ENCODE results near the gene PPP1CA. TPM values are rescaled to one million over a fixed set of nuclear protein-coding genes. Genes with fewer than 3 reads are reported as not detected.

PPP1CA gene
- total and polyA plus RNA-seq, 12 donors, result 105 to 289 (median 151) TPM

GRCh38 chr11:67370351-67371076, 31.1 kb downstream of the PPP1CA start:
- H3K27me3 ChIP-seq, result no peaks in the 10 kb centered on the region
- no peak for DNase-seq
- no peaks in the 10 kb centered on the region for H3K36me3 ChIP-seq (replicated peaks in 1 of 2)
- H3K4me1 ChIP-seq (replicated peaks in 1 of 2), result peaks cover 18 to 29% of the 10 kb centered on the region in 2 donors
- intact Hi-C loops (cut with DNase I), result no loop called here
- H3K27ac ChIP-seq, result no peak overlapping the region
- H3K9me3 ChIP-seq (replicated peaks in 1 of 3), result no peaks in the 10 kb centered on the region
- no peak for TF ChIP-seq POLR2A (IDR thresholded peaks at IDR 0.05)
- no peak for TF ChIP-seq CTCF (IDR thresholded peaks at IDR 0.05)
- no peak overlapping the region for H3K4me3 ChIP-seq
- 72 to 79% (median 77%) methylated on average over 13 to 14 of the region's 14 CpGs for WGBS, 4 donors

GRCh38 chr11:67369801-67370284, 31.8 kb downstream of the PPP1CA start:
- Histone ChIP-seq H3K36me3 (replicated peaks in 1 of 2) (no peaks in the 10 kb centered on the region), H3K9me3 (replicated peaks in 1 of 3) (no peaks in the 10 kb centered on the region), H3K4me1 (replicated peaks in 1 of 2) (peaks cover 18 to 28% of the 10 kb centered on the region in 2 donors), H3K27me3 (no peaks in the 10 kb centered on the region), H3K27ac (no peak overlapping the region), H3K4me3 (no peak overlapping the region)
- TF ChIP-seq POLR2A (IDR thresholded peaks at IDR 0.05) (no peak), CTCF (IDR thresholded peaks at IDR 0.05) (no peak)
- intact Hi-C loops (cut with DNase I), result no loop called here
- WGBS, 4 donors, result 70 to 87% (median 74%) methylated on average over 12 of the region's 12 CpGs
- no peak for DNase-seq

GRCh38 chr11:67369275-67369674, 32.4 kb downstream of the PPP1CA start:
- 86 to 91% (median 87%) methylated on average over 8 of the region's 8 CpGs for WGBS, 4 donors
- H3K27me3 ChIP-seq, result no peaks in the 10 kb centered on the region
- H3K27ac ChIP-seq, result no peak overlapping the region

GRCh38 chr11:67368621-67369020, 33.0 kb downstream of the PPP1CA start:
- Histone ChIP-seq H3K36me3 (replicated peaks in 1 of 2) (no peaks in the 10 kb centered on the region), H3K9me3 (replicated peaks in 1 of 3) (no peaks in the 10 kb centered on the region), H3K27ac (no peak overlapping the region), H3K4me3 (no peak overlapping the region), H3K27me3 (no peaks in the 10 kb centered on the region), H3K4me1 (replicated peaks in 1 of 2) (peaks cover 6 to 16% of the 10 kb centered on the region in 2 donors)
- 90 to 97% (median 95%) methylated on average over 3 of the region's 3 CpGs for WGBS, 4 donors
- no peak for DNase-seq
- TF ChIP-seq CTCF (IDR thresholded peaks at IDR 0.05), result no peak
- intact Hi-C loops (cut with DNase I), result no loop called here

More at GRCh38 chr11:67369275-67369674, 32.4 kb downstream of the PPP1CA start:
- Histone ChIP-seq H3K4me1 (replicated peaks in 1 of 2) (peaks cover 13 to 23% of the 10 kb centered on the region in 2 donors), H3K4me3 (no peak overlapping the region), H3K36me3 (replicated peaks in 1 of 2) (no peaks in the 10 kb centered on the region), H3K9me3 (replicated peaks in 1 of 3) (no peaks in the 10 kb centered on the region)
- no peak for TF ChIP-seq CTCF (IDR thresholded peaks at IDR 0.05)
- no peak for TF ChIP-seq POLR2A (IDR thresholded peaks at IDR 0.05)
- no peak for DNase-seq
- intact Hi-C loops (cut with DNase I), result no loop called here
